Central memory CD4-positive, alpha-beta T cell (primary cell): ENCODE results near the gene CCT2.
"Not testable (repeated sequence)": the region's sequence is repeated elsewhere in the genome, so short reads cannot be mapped to it uniquely, and the experiment has no call there.

Experiments
- DNase-seq: peaks from one replicate; pipeline ENCODE4 v3.0.0; 2022

The CCT2 gene

GRCh38 chr12:69589082-69589481, 3.8 kb downstream of the CCT2 start:
- DNase-seq = no peak

GRCh38 chr12:69595689-69596088, 10.4 kb downstream of the CCT2 start:
- no peak for DNase-seq

GRCh38 chr12:69598174-69598753, 13.0 kb downstream of the CCT2 start:
- DNase-seq = no peak

GRCh38 chr12:69600804-69601203, 15.5 kb downstream of the CCT2 start:
- DNase-seq = no peak

GRCh38 chr12:69601962-69602685, 16.9 kb downstream of the CCT2 start:
- DNase-seq = no peak

- DNase-seq = no peak
These were observed 17.7 kb downstream of the CCT2 start for GRCh38 chr12:69602954-69603353.

GRCh38 chr12:69603556-69603955, 18.3 kb downstream of the CCT2 start:
- DNase-seq = not testable (repeated sequence)

GRCh38 chr12:69604275-69604674, 19.0 kb downstream of the CCT2 start:
- DNase-seq = not testable (repeated sequence)

- DNase-seq = no peak
These were observed 22.9 kb downstream of the CCT2 start for GRCh38 chr12:69608114-69608513.

- no peak for DNase-seq
These were observed 24.9 kb downstream of the CCT2 start for GRCh38 chr12:69610126-69610525.

GRCh38 chr12:69610729-69611128, 25.5 kb downstream of the CCT2 start, which contains the start of gene LRRC10:
Gene LRRC10, minus strand, starts transcription at chr12:69610907. Its CDS starts 69 bp downstream, at chr12:69610838.
- no peak for DNase-seq

- DNase-seq = no peak
These were observed 28.1 kb downstream of the CCT2 start for GRCh38 chr12:69613351-69613750.

GRCh38 chr12:69616025-69616424, 30.8 kb downstream of the CCT2 start:
- no peak for DNase-seq

GRCh38 chr12:69619050-69619449, 33.8 kb downstream of the CCT2 start:
- DNase-seq = no peak

GRCh38 chr12:69620077-69620476, 34.8 kb downstream of the CCT2 start:
- no peak for DNase-seq

GRCh38 chr12:69620921-69621320, 35.7 kb downstream of the CCT2 start:
- DNase-seq = no peak

GRCh38 chr12:69621551-69621950, 36.3 kb downstream of the CCT2 start:
- DNase-seq = no peak

- no peak for DNase-seq
These were observed 38.7 kb downstream of the CCT2 start for GRCh38 chr12:69623970-69624369.

- DNase-seq = no peak
These were observed 42.2 kb downstream of the CCT2 start for GRCh38 chr12:69627501-69627900.

- DNase-seq = no peak
These were observed 44.9 kb downstream of the CCT2 start for GRCh38 chr12:69630191-69630590.

GRCh38 chr12:69633061-69633460, 47.8 kb downstream of the CCT2 start:
- no peak for DNase-seq

- DNase-seq = peak; percentile 43
These were observed 54.2 kb downstream of the CCT2 start for GRCh38 chr12:69639400-69640016.

GRCh38 chr12:69641546-69641945, 56.3 kb downstream of the CCT2 start:
- no peak for DNase-seq

- no peak for DNase-seq
These were observed 57.3 kb downstream of the CCT2 start for GRCh38 chr12:69642531-69642930.
